ENCODE data around the gene DOCK3.
"Not testable (repeated sequence)": the region's sequence is repeated elsewhere in the genome, so short reads cannot be mapped to it uniquely, and the experiment has no call there.

DOCK3 gene

GRCh38 chr3:51264166-51264565, 589.4 kb downstream of the DOCK3 start:
- not testable (repeated sequence) for DNase-seq

- no peak for DNase-seq
These were observed 593.4 kb downstream of the DOCK3 start for GRCh38 chr3:51268132-51268531.

- no peak for DNase-seq
These were observed 594.7 kb downstream of the DOCK3 start for GRCh38 chr3:51269466-51269865.

- DNase-seq = no peak
These were observed 595.8 kb downstream of the DOCK3 start for GRCh38 chr3:51270559-51270958.

- DNase-seq = peak; percentile 25
These were observed 596.4 kb downstream of the DOCK3 start for GRCh38 chr3:51271172-51271571.

- no peak for DNase-seq
These were observed 599.3 kb downstream of the DOCK3 start for GRCh38 chr3:51274052-51274451.

GRCh38 chr3:51275111-51275805, 600.5 kb downstream of the DOCK3 start:
- DNase-seq = peak; percentile 55

GRCh38 chr3:51276046-51276445, 601.3 kb downstream of the DOCK3 start:
- DNase-seq = peak; percentile 19

- DNase-seq = no peak
These were observed 604.7 kb downstream of the DOCK3 start for GRCh38 chr3:51279448-51279847.

GRCh38 chr3:51280176-51280575, 605.4 kb downstream of the DOCK3 start:
- DNase-seq = no peak

- DNase-seq = no peak
These were observed 608.2 kb downstream of the DOCK3 start for GRCh38 chr3:51282931-51283330.

- DNase-seq = peak; percentile 55
These were observed 608.7 kb downstream of the DOCK3 start for GRCh38 chr3:51283421-51283820.

GRCh38 chr3:51295625-51296024, 620.9 kb downstream of the DOCK3 start:
- no peak for DNase-seq

GRCh38 chr3:51297333-51297732, 622.6 kb downstream of the DOCK3 start:
- no peak for DNase-seq

GRCh38 chr3:51304230-51304629, 629.5 kb downstream of the DOCK3 start:
- no peak for DNase-seq

GRCh38 chr3:51306093-51306492, 631.4 kb downstream of the DOCK3 start:
- no peak for DNase-seq

GRCh38 chr3:51307458-51307857, 632.7 kb downstream of the DOCK3 start:
- DNase-seq = no peak

GRCh38 chr3:51307945-51308607, 633.3 kb downstream of the DOCK3 start:
- DNase-seq = not testable (repeated sequence)

- DNase-seq = no peak
These were observed 636.3 kb downstream of the DOCK3 start for GRCh38 chr3:51311055-51311454.

GRCh38 chr3:51328206-51328605, 653.5 kb downstream of the DOCK3 start:
- DNase-seq = no peak

GRCh38 chr3:51330046-51330445, 655.3 kb downstream of the DOCK3 start:
- DNase-seq = no peak

- no peak for DNase-seq
These were observed 657.4 kb downstream of the DOCK3 start for GRCh38 chr3:51332156-51332555.

- DNase-seq = no peak
These were observed 658.3 kb downstream of the DOCK3 start for GRCh38 chr3:51333021-51333420.

GRCh38 chr3:51336261-51336660, 661.5 kb downstream of the DOCK3 start:
- DNase-seq = no peak

GRCh38 chr3:51337666-51338065, 662.9 kb downstream of the DOCK3 start:
- DNase-seq = no peak
